HEK293 (cell line): ENCODE measurements around the gene MGAT5B.

Experiments
- CTCF ChIA-PET: fragments of 350-600 bp; formaldehyde crosslinking; extraction: SDS; loops from one replicate; lab custom pipeline; 2021; ENCODE audit warnings: antibody characterized with exemption; lab: Yijun Ruan, JAX
- POLR2A ChIA-PET: fragments of 300-600 bp; formaldehyde crosslinking; extraction: SDS; loops from one replicate; lab custom pipeline; 2020; ENCODE audit warnings: antibody characterized with exemption, inconsistent platforms; lab: Yijun Ruan, JAX
- H3K27ac ChIP-seq: fragments of 200-500 bp; sonication (Bioruptor generic); 2 replicates; pipeline ENCODE4 v1.5.1; 2014; ENCODE audit warnings: low read depth, low read length, control low read depth, inconsistent platforms; ENCODE audit errors: extremely low read depth
- H3K36me3 ChIP-seq, 2 experiments: fragments of 200-500 bp in 1 of 2; sonication (Bioruptor generic) in 1 of 2; 1 replicate in 1 of 2; 2 replicates in 1 of 2; pipeline ENCODE4 v1.5.1; 2014 to 2017; ENCODE audit warnings: inconsistent platforms in 2 of 2, low read length in 2 of 2; ENCODE audit not compliant: control insufficient read depth in 2 of 2, insufficient read depth in 1 of 2
- H3K4me1 ChIP-seq: fragments of 200-500 bp; sonication (Bioruptor generic); 2 replicates; pipeline ENCODE4 v1.5.1; 2014; ENCODE audit warnings: mild to moderate bottlenecking, low read length, inconsistent platforms; ENCODE audit not compliant: control insufficient read depth, insufficient read depth
- H3K4me3 ChIP-seq: 2 replicates; pipeline ENCODE4 v1.5.1; 2011; ENCODE audit warnings: low read depth, mild to moderate bottlenecking, control low read depth, low read length, moderate library complexity
- H3K9me3 ChIP-seq: fragments of 200-500 bp; sonication (Bioruptor generic); 2 replicates; pipeline ENCODE4 v1.5.1; 2014; ENCODE audit warnings: low read depth, low read length, inconsistent platforms; ENCODE audit not compliant: control insufficient read depth, insufficient read depth
- IKZF3 ChIP-seq: fragments of 450-650 bp; IDR thresholded peaks from 2 replicates; pipeline ENCODE4 v1.5.0; 2018; ENCODE audit warnings: missing biosample characterization, mild to moderate bottlenecking, missing genetic modification characterization, moderate library complexity
- PATZ1 ChIP-seq: fragments of 450-650 bp; formaldehyde crosslinking; IDR thresholded peaks from 2 replicates; pipeline ENCODE4 v1.5.1; 2016; ENCODE audit warnings: missing biosample characterization, missing genetic modification characterization
- PRDM10 ChIP-seq: fragments of 450-650 bp; formaldehyde crosslinking; IDR thresholded peaks from 2 replicates; pipeline ENCODE4 v1.5.1; 2016; ENCODE audit warnings: missing biosample characterization, missing genetic modification characterization
- ZBTB11 ChIP-seq: fragments of 450-650 bp; formaldehyde crosslinking; conservative IDR thresholded peaks from 2 replicates; pipeline ENCODE4 v1.5.1; 2016; ENCODE audit warnings: low read depth, missing biosample characterization, missing genetic modification characterization
- ZBTB17 ChIP-seq: fragments of 450-650 bp; formaldehyde crosslinking; IDR thresholded peaks from 2 replicates; pipeline ENCODE4 v1.5.1; 2016; ENCODE audit warnings: missing biosample characterization, missing genetic modification characterization
- ZBTB21 ChIP-seq: fragments of 450-650 bp; formaldehyde crosslinking; IDR thresholded peaks from 2 replicates; pipeline ENCODE4 v1.5.1; 2017; ENCODE audit warnings: missing biosample characterization, missing genetic modification characterization
- ZBTB8A ChIP-seq: fragments of 450-650 bp; formaldehyde crosslinking; IDR thresholded peaks from 2 replicates; pipeline ENCODE4 v1.5.1; 2016; ENCODE audit warnings: missing biosample characterization, missing genetic modification characterization
- ZNF18 ChIP-seq: fragments of 450-650 bp; formaldehyde crosslinking; IDR thresholded peaks from 2 replicates; pipeline ENCODE4 v1.5.1; 2016; ENCODE audit warnings: missing biosample characterization, missing genetic modification characterization
- ZNF280D ChIP-seq: fragments of 450-650 bp; formaldehyde crosslinking; IDR thresholded peaks from 2 replicates; pipeline ENCODE4 v1.5.1; 2016; ENCODE audit warnings: missing biosample characterization, missing genetic modification characterization
- ZNF335 ChIP-seq: fragments of 450-650 bp; formaldehyde crosslinking; conservative IDR thresholded peaks from 2 replicates; pipeline ENCODE4 v1.5.1; 2016; ENCODE audit warnings: missing biosample characterization, missing genetic modification characterization
- ZNF354C ChIP-seq: fragments of 450-650 bp; formaldehyde crosslinking; IDR thresholded peaks from 2 replicates; pipeline ENCODE4 v1.5.1; 2016; ENCODE audit warnings: missing biosample characterization, missing genetic modification characterization, low read depth, borderline replicate concordance
- ZNF362 ChIP-seq: fragments of 450-650 bp; formaldehyde crosslinking; IDR thresholded peaks from 2 replicates; pipeline ENCODE4 v1.5.1; 2016; ENCODE audit warnings: missing biosample characterization, missing genetic modification characterization
- ZNF600 ChIP-seq: fragments of 450-650 bp; formaldehyde crosslinking; IDR thresholded peaks from 2 replicates; pipeline ENCODE4 v1.5.1; 2016; ENCODE audit warnings: missing biosample characterization, missing genetic modification characterization
- ZNF629 ChIP-seq: fragments of 450-650 bp; formaldehyde crosslinking; IDR thresholded peaks from 2 replicates; pipeline ENCODE4 v1.5.1; 2017; ENCODE audit warnings: missing biosample characterization, missing genetic modification characterization
- ZSCAN18 ChIP-seq: fragments of 450-650 bp; formaldehyde crosslinking; IDR thresholded peaks from 2 replicates; pipeline ENCODE4 v1.5.1; 2016; ENCODE audit warnings: missing biosample characterization, missing genetic modification characterization

MGAT5B gene

GRCh38 chr17:76969598-76970172 is 101.5 kb downstream of the MGAT5B start:
- peaks cover 10% of the 10 kb centered on the region for H3K4me1 ChIP-seq
- ChIA-PET CTCF (interaction anchor here (0.5 to 1.5 kb wide), 10 partner anchors 10 to 234 kb away, joined by 3 to 7 read pairs (median 4); partner anchors contain the start of gene MGAT5B), POLR2A (interaction anchor here (0.7 to 1.0 kb wide), 2 partner anchors 8 to 33 kb away, joined by 3 to 5 read pairs; no protein-coding TSS in a partner anchor)
- H3K9me3 ChIP-seq: no peaks in the 10 kb centered on the region
- no peaks in the 10 kb centered on the region for H3K36me3 ChIP-seq
- H3K4me3 ChIP-seq: peak overlapping the region; percentile 6
- peak overlapping the region; percentile 64; the same call in 1 of the 2 replicates for H3K27ac ChIP-seq
- TF ChIP-seq ZNF18 (tag by site-specific recombination): no peak
- 0 out of 2 replicates have a peak, but pooled peaks have one; percentile 74 for TF ChIP-seq ZNF362 (tag by site-specific recombination)
- peak; percentile 10; the same call in 1 of the 2 replicates for TF ChIP-seq ZBTB17 (tag by site-specific recombination)
- TF ChIP-seq ZBTB8A (tag by site-specific recombination): peak; percentile 93
- TF ChIP-seq ZNF280D: no peak
- TF ChIP-seq PRDM10 (tag by site-specific recombination): peak; percentile 93
- peak; percentile 55 for TF ChIP-seq ZNF335
- 0 out of 2 replicates have a peak, but pooled peaks have one; percentile 8 for TF ChIP-seq ZNF629
- peak; percentile 27; the same call in 1 of the 2 replicates for TF ChIP-seq IKZF3
- peak; percentile 44; the same call in 1 of the 2 replicates for TF ChIP-seq ZNF600 (tag by site-specific recombination)
- TF ChIP-seq ZSCAN18: no peak
- peak; percentile 72; the same call in 1 of the 2 replicates for TF ChIP-seq ZBTB11 (tag by site-specific recombination)
- TF ChIP-seq ZBTB21: 0 out of 2 replicates have a peak, but pooled peaks have one; percentile 9
- TF ChIP-seq PATZ1 (tag by site-specific recombination): peak; percentile 70; the same call in 1 of the 2 replicates
- TF ChIP-seq ZNF354C: no peak
